C4-2B (cell line): ENCODE results near the gene RSPH9.

Experiments used
- CTCF ChIP-seq: fragments of 450-650 bp; conservative IDR thresholded peaks from 2 replicates; pipeline ENCODE4 v1.5.1; 2017; ENCODE audit warnings: mild to moderate bottlenecking
- ZFX ChIP-seq: fragments of 450-650 bp; IDR thresholded peaks from 2 replicates; pipeline ENCODE4 v1.6.1; 2017

- TF ChIP-seq CTCF (no peak), ZFX (no peak)
Observed at GRCh38 chr6:43669050-43669921, 24.4 kb downstream of the RSPH9 start.
